HepG2 (cell line): ENCODE measurements around the gene CXCR2. TPM values are rescaled to one million over a fixed set of nuclear protein-coding genes. Genes with fewer than 3 reads are reported as not detected.
A peak's percentile ranks its signal among the peaks of the same experiment; 100 is the strongest.

Experiments used
- ATAC-seq: fragments of 200-7000 bp; cut with Tn5 transposase; 3 replicates; pipeline ENCODE4 v1.9.1; 2020; ENCODE audit warnings: mild to moderate bottlenecking, moderate library complexity
- BruUV-seq: library from RNA; stranded (reverse); fragments of 400-500 nt; replicated peaks from 2 replicates; lab custom pipeline; 2021; lab: Mats Ljungman, UMichigan
- CTCF ChIA-PET: fragments of 300-600 bp; formaldehyde crosslinking; extraction: SDS; loops from one replicate; lab custom pipeline; 2021; ENCODE audit warnings: low total read pairs, inconsistent platforms, low intra/inter-chr PET ratio; lab: Yijun Ruan, JAX
- POLR2A ChIA-PET: fragments of 350-600 bp; sonication (Branson Sonifier 250); formaldehyde crosslinking; loops from one replicate; lab custom pipeline; 2020; ENCODE audit warnings: antibody characterized with exemption, inconsistent platforms; lab: Yijun Ruan, JAX
- DNase-seq: peaks from one replicate; pipeline ENCODE4 v3.0.0-alpha.2; 2015; ENCODE audit warnings: low spot score
- FAIRE-seq: peaks from 3 replicates; lab custom pipeline; 2011; peaks lifted over from hg19 to GRCh38; lab: Jason Lieb, UNC
- H2AFZ ChIP-seq: one replicate; pipeline ENCODE4 v1.6.1; 2011; ENCODE audit warnings: low read length, inconsistent platforms
- H3K27ac ChIP-seq: fragments of 300-600 bp; 3 replicates; pipeline ENCODE4 v1.8.0; 2011; ENCODE audit warnings: mixed run types, mild to moderate bottlenecking, mixed read lengths, low read length, inconsistent platforms; ENCODE audit not compliant: insufficient read depth; ENCODE audit errors: extremely low read length
- H3K27me3 ChIP-seq, 2 experiments: fragments of 200-600 bp in 1 of 2; 2 replicates in 1 of 2; 3 replicates in 1 of 2; pipeline versions ENCODE4 v1.6.0 to v1.8.0; 2011; ENCODE audit warnings: low read length in 2 of 2, mild to moderate bottlenecking in 2 of 2, moderate library complexity in 2 of 2, inconsistent platforms in 1 of 2; ENCODE audit not compliant: insufficient read depth in 2 of 2, control insufficient read depth in 1 of 2
- H3K36me3 ChIP-seq, 2 experiments: fragments of 200-600 bp in 1 of 2; replicated peaks in 1 of 2; 2 replicates in 1 of 2; 3 replicates in 1 of 2; pipeline versions ENCODE4 v1.5.1 to v1.8.0; 2011; ENCODE audit warnings: low read length in 2 of 2, inconsistent platforms in 1 of 2; ENCODE audit not compliant: insufficient read depth in 2 of 2, control insufficient read depth in 1 of 2
- H3K4me1 ChIP-seq: 2 replicates; pipeline ENCODE4 v1.5.1; 2012; ENCODE audit warnings: low read length, inconsistent platforms; ENCODE audit not compliant: insufficient read depth
- H3K4me2 ChIP-seq: 2 replicates; pipeline ENCODE4 v1.6.0; 2011; ENCODE audit warnings: low read depth, low read length, inconsistent platforms
- H3K4me3 ChIP-seq, 3 experiments: fragments of 200-600 bp in 1 of 3; sonication (generic), shearing (Covaris generic) in 1 of 3; replicated peaks in 1 of 3; 2 replicates each; pipeline ENCODE4 v1.5.1; 2011 to 2016; ENCODE audit warnings: low read length in 3 of 3, inconsistent platforms in 2 of 3, low read depth in 2 of 3, mild to moderate bottlenecking in 2 of 3, control low read depth in 1 of 3, mixed read lengths in 1 of 3; ENCODE audit not compliant: insufficient read depth in 1 of 3
- H3K79me2 ChIP-seq: one replicate; pipeline ENCODE4 v1.6.1; 2011; ENCODE audit warnings: low read length, inconsistent platforms; ENCODE audit not compliant: insufficient read depth
- H3K9ac ChIP-seq: 2 replicates; pipeline ENCODE4 v1.6.0; 2011; ENCODE audit warnings: mild to moderate bottlenecking, low read depth, low read length, inconsistent platforms; ENCODE audit not compliant: insufficient read depth
- H3K9me3 ChIP-seq: 2 replicates; pipeline ENCODE4 v1.5.1; 2012; ENCODE audit warnings: mild to moderate bottlenecking, low read length
- H4K20me1 ChIP-seq: 2 replicates; pipeline ENCODE4 v1.6.0; 2011; ENCODE audit warnings: inconsistent platforms, mild to moderate bottlenecking, low read length, moderate library complexity; ENCODE audit not compliant: insufficient read depth
- CHD4 ChIP-seq: fragments of 200-600 bp; sonication (generic); IDR thresholded peaks from 2 replicates; pipeline ENCODE4 v1.7.0; 2017; ENCODE audit warnings: mild to moderate bottlenecking, low read length, borderline replicate concordance
- CREB1 ChIP-seq, 2 experiments: fragments of 450-650 bp in 1 of 2; IDR thresholded peaks; 2 replicates each; pipeline ENCODE4 v1.6.1; 2016 to 2017; ENCODE audit warnings: control low read depth in 1 of 2, mild to moderate bottlenecking in 1 of 2, missing compliant biosample characterization in 1 of 2, missing genetic modification characterization in 1 of 2
- CREM ChIP-seq, 2 experiments: sonication (generic) in 1 of 2; formaldehyde crosslinking in 1 of 2; IDR thresholded peaks; 2 replicates each; pipeline versions ENCODE4 v1.4.0 to v1.6.1; 2016 to 2020; ENCODE audit warnings: antibody characterized with exemption in 1 of 2, mild to moderate bottlenecking in 1 of 2, missing genetic modification reagents in 1 of 2
- HNF4A ChIP-seq: sonication (generic); formaldehyde crosslinking; IDR thresholded peaks from 2 replicates; pipeline ENCODE4 v1.4.0; 2020; ENCODE audit warnings: missing genetic modification reagents
- HNF4G ChIP-seq, 2 experiments: sonication (generic) in 1 of 2; formaldehyde crosslinking in 1 of 2; IDR thresholded peaks; 2 replicates each; pipeline versions ENCODE4 v1.4.0 to v1.6.1; 2011 to 2020; ENCODE audit warnings: borderline replicate concordance in 2 of 2, low read depth in 2 of 2, mild to moderate bottlenecking in 2 of 2, low read length in 1 of 2, missing genetic modification reagents in 1 of 2, moderate library complexity in 1 of 2
- JUNB ChIP-seq: sonication (generic); formaldehyde crosslinking; IDR thresholded peaks from 2 replicates; pipeline ENCODE4 v1.8.0; 2022; ENCODE audit warnings: missing genetic modification reagents, mild to moderate bottlenecking, borderline replicate concordance
- NFE2 ChIP-seq: sonication (generic); formaldehyde crosslinking; IDR thresholded peaks from 2 replicates; pipeline ENCODE4 v1.4.0; 2020; ENCODE audit warnings: missing genetic modification reagents
- RAD51 ChIP-seq: fragments of 450-650 bp; IDR thresholded peaks from 2 replicates; pipeline ENCODE4 v1.6.1; 2016; ENCODE audit warnings: borderline replicate concordance
- RFX1 ChIP-seq: fragments of 450-650 bp; IDR thresholded peaks from 2 replicates; pipeline ENCODE4 v1.6.1; 2017
- RFX3 ChIP-seq: IDR thresholded peaks from 2 replicates; pipeline ENCODE4 v1.6.1; 2016; ENCODE audit warnings: missing biosample characterization, missing genetic modification reagents
- SRF ChIP-seq: IDR thresholded peaks from 2 replicates; pipeline ENCODE4 v1.6.1; 2011; ENCODE audit warnings: mild to moderate bottlenecking, low read depth, low read length, moderate library complexity
- USF2 ChIP-seq, 2 experiments: sonication (generic) in 1 of 2; formaldehyde crosslinking in 1 of 2; IDR thresholded peaks; 2 replicates each; pipeline versions ENCODE4 v1.5.1 to v1.6.1; 2011 to 2020; ENCODE audit warnings: borderline replicate concordance in 1 of 2, low read depth in 1 of 2, low read length in 1 of 2, mild to moderate bottlenecking in 1 of 2, missing genetic modification reagents in 1 of 2, moderate library complexity in 1 of 2
- YY1 ChIP-seq: IDR thresholded peaks from 2 replicates; pipeline ENCODE4 v1.6.1; 2011; ENCODE audit warnings: low read length, low read depth, moderate library complexity, mild to moderate bottlenecking; ENCODE audit not compliant: insufficient read depth, insufficient replicate concordance
- ZNF225 ChIP-seq: sonication (generic); formaldehyde crosslinking; IDR thresholded peaks from 2 replicates; pipeline ENCODE4 v1.4.0; 2020; ENCODE audit warnings: mild to moderate bottlenecking, missing genetic modification reagents
- WGBS: methylation state at CpG from one replicate; pipeline ENCODE4 v1.1.6; 2017; ENCODE audit warnings: low lambda C conversion rate; 5-methylcytosine and 5-hydroxymethylcytosine counted together
- in situ Hi-C: cut with HindIII; loops from 2 replicates; pipeline ENCODE4 v1.10.0; 2017; ENCODE audit warnings: low pct_unique_long_range_greater_than_20kb; ENCODE audit not compliant: extremely low pct_ligation_motif_present
- intact Hi-C: fragments of 100-400 bp; cut with micrococcal nuclease; formaldehyde crosslinking; loops from one replicate; pipeline ENCODE4 v1.10.0; 2022; ENCODE audit not compliant: unreplicated experiment
- polyA plus RNA-seq, 8 experiments: library from polyadenylated mRNA; depleted of rRNA in 3 of 8; stranded (reverse) in 7 of 8; unstranded in 1 of 8; fragments of >200 nt; fragmentation: Illumina TruSeq in 4 of 8; extraction: Trizol in 4 of 8; gene quantifications; 2 replicates each; pipeline versions ENCODE4 v1.2.1 to v1.2.3, GENCODE V29; 2011 to 2016; ENCODE audit warnings: low read depth in 4 of 8, missing spikeins in 1 of 8, mixed read lengths in 1 of 8; ENCODE audit not compliant: insufficient read depth in 1 of 8
- total RNA-seq, 5 experiments: library from RNA; depleted of rRNA; stranded (reverse); fragments of >200 nt; fragmentation: Illumina TruSeq; extraction: Trizol; gene quantifications; 2 replicates each; pipeline ENCODE4 v1.2.3, GENCODE V29; 2016; ENCODE audit warnings: low read depth in 1 of 5
- TF ChIP-seq, protein P1 (sequence below): conservative IDR thresholded peaks from 2 replicates; pipeline ENCODE4 v1.6.1; 2018; ENCODE audit warnings: missing genetic modification reagents

The CXCR2 gene
- total and polyA plus RNA-seq, 2 of the 13 experiments (the other 11 are each of a cell fraction or from before 2014, with no cell fraction given), result not detected

GRCh38 chr2:218169757-218170546 lies 44.1 kb downstream of the CXCR2 start:
- H3K36me3 ChIP-seq, result no peaks in the 10 kb centered on the region
- BruUV-seq, result no TSS peak
- FAIRE-seq (peak; percentile 87), DNase-seq (peak; percentile 43), ATAC-seq (peak; percentile 26; the same call in 1 of the 3 replicates)
- peaks cover 22% of the 10 kb centered on the region for H3K4me1 ChIP-seq
- no peak overlapping the region for H3K27ac ChIP-seq
- H3K4me3 ChIP-seq, result no peak overlapping the region
- ChIA-PET CTCF (no interaction called here), POLR2A (no interaction called here)
- H3K27me3 ChIP-seq, result peaks cover 0 to 15% of the 10 kb centered on the region in 2 experiments; a peak in 2 of 5 replicates
- 27% methylated on average over 5 of the region's 5 CpGs for WGBS
- intact Hi-C loops (no loop called here), in situ Hi-C loops (no loop called here)
- H3K9ac ChIP-seq, result no peak overlapping the region
- no peaks in the 10 kb centered on the region for H4K20me1 ChIP-seq
- no peak overlapping the region for H3K4me2 ChIP-seq
- no peaks in the 10 kb centered on the region for H3K79me2 ChIP-seq
- H3K9me3 ChIP-seq, result no peaks in the 10 kb centered on the region
- no peak overlapping the region for H2AFZ ChIP-seq
- TF ChIP-seq RFX1 (peak; percentile 43), CHD4 (no peak), USF2 (IDR thresholded peaks at IDR 0.05; ENCODE audit: low read depth, low read length) (no peak), USF2 (CRISPR knock-in tag; IDR thresholded peaks at IDR 0.05; ENCODE audit: borderline replicate concordance) (peak; percentile 47), JUNB (CRISPR knock-in tag) (no peak), HNF4G (IDR thresholded peaks at IDR 0.05; ENCODE audit: borderline replicate concordance, low read depth, low read length) (0 out of 2 replicates have a peak, but pooled peaks have one; percentile 19), HNF4G (CRISPR knock-in tag; IDR thresholded peaks at IDR 0.05; ENCODE audit: borderline replicate concordance, low read depth) (no peak), RFX3 (CRISPR knock-in tag) (peak; percentile 68), RAD51 (peak; percentile 9; the same call in 1 of the 2 replicates), SRF (peak; percentile 91), NFE2 (CRISPR knock-in tag) (no peak), CREB1 (IDR thresholded peaks at IDR 0.05) (peak; percentile 39; the same call in 1 of the 2 replicates), CREB1 (CRISPR knock-in tag; IDR thresholded peaks at IDR 0.05) (no peak), HNF4A (CRISPR knock-in tag) (0 out of 2 replicates have a peak, but pooled peaks have one; percentile 16), CREM (IDR thresholded peaks at IDR 0.05) (peak; percentile 35; the same call in 1 of the 2 replicates), CREM (CRISPR knock-in tag; IDR thresholded peaks at IDR 0.05) (no peak), ZNF225 (no peak), YY1 (peak; percentile 30)
- TF ChIP-seq, protein P1, sequence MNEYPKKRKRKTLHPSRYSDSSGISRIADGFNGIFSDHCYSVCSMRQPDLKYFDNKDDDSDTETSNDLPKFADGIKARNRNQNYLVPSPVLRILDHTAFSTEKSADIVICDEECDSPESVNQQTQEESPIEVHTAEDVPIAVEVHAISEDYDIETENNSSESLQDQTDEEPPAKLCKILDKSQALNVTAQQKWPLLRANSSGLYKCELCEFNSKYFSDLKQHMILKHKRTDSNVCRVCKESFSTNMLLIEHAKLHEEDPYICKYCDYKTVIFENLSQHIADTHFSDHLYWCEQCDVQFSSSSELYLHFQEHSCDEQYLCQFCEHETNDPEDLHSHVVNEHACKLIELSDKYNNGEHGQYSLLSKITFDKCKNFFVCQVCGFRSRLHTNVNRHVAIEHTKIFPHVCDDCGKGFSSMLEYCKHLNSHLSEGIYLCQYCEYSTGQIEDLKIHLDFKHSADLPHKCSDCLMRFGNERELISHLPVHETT, result no peak
